ENCODE measurements around the gene KCNK3.

DNA sequence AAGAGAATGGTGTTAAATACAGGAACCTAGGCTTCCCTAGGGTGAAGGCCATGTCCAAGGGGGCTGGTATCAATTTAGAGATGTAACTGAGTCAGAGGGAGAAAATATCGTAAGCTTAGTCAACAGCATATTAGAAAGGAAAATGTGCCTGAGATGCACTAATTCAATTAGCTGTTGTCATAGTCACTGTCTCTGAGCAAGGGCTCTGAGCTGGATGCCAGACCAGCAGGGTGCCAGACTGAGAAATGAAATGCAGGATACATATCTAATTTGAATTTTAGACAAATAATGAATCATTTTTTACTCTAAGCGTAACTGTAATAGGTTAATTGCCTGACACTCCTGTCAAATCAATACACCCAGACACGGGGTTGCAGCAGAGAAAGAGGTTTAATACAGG lies 60.1 kb downstream of the KCNK3 start:
- TF ChIP-seq, protein P1, sequence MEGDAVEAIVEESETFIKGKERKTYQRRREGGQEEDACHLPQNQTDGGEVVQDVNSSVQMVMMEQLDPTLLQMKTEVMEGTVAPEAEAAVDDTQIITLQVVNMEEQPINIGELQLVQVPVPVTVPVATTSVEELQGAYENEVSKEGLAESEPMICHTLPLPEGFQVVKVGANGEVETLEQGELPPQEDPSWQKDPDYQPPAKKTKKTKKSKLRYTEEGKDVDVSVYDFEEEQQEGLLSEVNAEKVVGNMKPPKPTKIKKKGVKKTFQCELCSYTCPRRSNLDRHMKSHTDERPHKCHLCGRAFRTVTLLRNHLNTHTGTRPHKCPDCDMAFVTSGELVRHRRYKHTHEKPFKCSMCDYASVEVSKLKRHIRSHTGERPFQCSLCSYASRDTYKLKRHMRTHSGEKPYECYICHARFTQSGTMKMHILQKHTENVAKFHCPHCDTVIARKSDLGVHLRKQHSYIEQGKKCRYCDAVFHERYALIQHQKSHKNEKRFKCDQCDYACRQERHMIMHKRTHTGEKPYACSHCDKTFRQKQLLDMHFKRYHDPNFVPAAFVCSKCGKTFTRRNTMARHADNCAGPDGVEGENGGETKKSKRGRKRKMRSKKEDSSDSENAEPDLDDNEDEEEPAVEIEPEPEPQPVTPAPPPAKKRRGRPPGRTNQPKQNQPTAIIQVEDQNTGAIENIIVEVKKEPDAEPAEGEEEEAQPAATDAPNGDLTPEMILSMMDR (IDR thresholded peaks at IDR 0.05): no peak
- TF ChIP-seq EP300 (IDR thresholded peaks at IDR 0.05) (no peak), POLR2A (IDR thresholded peaks at IDR 0.05) (no peak)

Measured in ovary (tissue), 3 donors.